HG02798 (cell line): ENCODE measurements around the gene VAMP4.
A peak's percentile ranks its signal among the peaks of the same experiment; 100 is the strongest.
"Not testable (repeated sequence)": the region's sequence is repeated elsewhere in the genome, so short reads cannot be mapped to it uniquely, and the experiment has no call there.

Experiments
- ATAC-seq: cut with Tn5 transposase; IDR thresholded peaks from one replicate; pipeline ENCODE4 v1.9.1; 2021; ENCODE audit warnings: mild to moderate bottlenecking; ENCODE audit not compliant: unreplicated experiment, poor library complexity

The VAMP4 gene

GRCh38 chr1:171753182-171753581 lies 11.3 kb upstream of the VAMP4 start:
- ATAC-seq: no peak

GRCh38 chr1:171751221-171751620 lies 9.4 kb upstream of the VAMP4 start:
- no peak for ATAC-seq

DNA sequence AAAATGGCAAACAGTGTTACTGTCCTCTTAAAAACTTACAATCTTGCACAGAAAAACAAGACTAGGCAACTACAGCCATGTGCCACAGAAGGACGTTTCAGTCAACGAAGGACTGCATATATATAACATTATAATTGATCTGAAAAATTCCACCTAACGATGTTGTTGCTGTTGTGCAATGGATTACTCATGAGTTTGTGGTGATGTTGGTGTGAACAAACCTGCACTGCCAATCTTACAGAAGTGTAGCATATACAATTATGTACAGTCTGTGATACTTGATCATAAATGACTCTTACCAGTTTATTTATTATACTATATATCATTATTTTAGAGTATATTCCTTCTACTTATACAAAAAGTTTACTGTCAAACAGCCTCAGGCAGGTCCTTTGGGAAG lies 6.8 kb upstream of the VAMP4 start:
- ATAC-seq: no peak

- ATAC-seq: no peak
Observed at GRCh38 chr1:171744986-171745385, 3.1 kb upstream of the VAMP4 start.

GRCh38 chr1:171743081-171743870 lies 1.4 kb upstream of the VAMP4 start:
- ATAC-seq: no peak

- ATAC-seq: no peak
Observed at GRCh38 chr1:171742577-171742922, 685 bp upstream of the VAMP4 start.

DNA sequence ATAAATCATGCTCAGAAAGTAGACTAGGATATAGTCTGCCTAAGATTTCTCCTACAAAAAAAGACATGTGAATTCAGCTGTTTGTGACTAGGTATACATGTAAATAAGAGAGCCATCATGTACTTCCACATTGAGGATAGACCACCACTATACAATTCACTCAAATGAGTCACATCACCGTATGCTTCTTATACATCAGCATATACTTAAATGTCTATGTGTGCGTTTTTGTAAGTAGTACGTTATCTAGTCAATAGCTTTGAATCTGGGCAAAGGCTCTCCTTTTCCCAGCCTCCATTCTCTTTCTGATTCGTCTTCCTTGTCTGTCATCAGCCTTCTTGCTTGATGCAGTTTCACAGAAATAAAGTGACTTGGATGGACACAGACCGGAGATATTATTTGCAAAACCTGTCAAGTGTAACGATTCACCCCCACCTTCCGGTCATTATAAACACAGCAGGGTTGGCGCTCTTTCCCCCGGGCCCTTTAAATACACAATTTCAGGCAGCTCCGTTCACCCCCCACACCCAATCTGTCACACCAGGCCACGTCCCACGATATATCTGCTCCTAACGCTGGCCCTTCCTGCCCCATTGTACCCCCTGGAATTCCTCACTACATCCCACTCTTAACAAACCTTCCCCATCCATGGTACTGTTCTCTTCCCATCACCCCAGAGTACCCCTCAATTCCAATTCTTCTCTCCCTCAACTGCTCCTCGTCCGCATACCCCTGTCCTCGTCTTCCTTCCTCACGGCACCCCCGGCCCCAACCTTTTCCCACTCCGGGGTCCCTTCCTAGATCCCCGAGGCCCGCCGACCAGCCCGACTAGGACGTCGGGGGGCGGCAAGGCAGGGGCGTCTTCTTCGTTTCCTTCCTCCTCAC lies 636 bp downstream of the VAMP4 start:
- peak; percentile 28 for ATAC-seq

DNA sequence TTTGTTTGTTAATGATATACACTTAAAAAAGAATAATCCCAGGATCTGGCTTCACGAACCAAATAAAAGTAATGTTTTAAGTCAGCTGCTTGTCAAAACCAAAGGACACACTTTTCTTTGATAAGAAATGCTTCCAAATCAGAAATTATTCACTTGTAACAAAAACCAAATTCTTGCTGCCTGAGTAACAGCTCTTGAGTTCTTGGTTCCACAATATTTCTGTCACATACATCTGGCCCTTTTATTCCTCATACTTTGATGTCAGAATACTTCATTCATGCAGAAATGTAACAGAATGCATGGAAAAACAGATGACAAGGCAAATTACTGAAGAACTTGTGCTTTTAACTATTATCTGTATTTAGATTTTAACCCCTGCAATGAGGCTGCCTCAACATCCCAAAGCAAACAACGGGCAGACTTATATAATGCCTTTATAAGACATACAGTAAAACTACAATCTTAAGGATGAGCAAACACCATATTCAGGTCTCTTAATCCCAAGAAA lies 1.5 kb downstream of the VAMP4 start:
- no peak for ATAC-seq

DNA sequence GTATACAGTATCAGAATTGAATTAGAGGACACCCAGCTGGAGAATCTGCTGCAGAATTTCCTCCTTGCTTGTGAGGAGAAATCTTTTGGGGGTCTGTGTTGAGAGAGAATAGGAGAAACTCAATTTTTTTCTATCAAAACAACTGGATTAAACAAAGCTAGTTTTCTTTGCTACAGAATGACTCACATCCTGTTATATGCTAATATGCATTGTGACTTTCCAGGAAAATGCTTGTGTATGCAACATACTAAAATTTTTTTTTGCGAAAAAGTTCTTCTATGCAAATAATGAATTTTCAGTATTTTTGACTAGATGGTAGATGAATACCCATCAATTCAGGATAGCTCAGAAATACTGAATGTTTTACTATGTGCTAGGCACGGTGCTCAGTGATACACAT lies 2.2 kb downstream of the VAMP4 start:
- ATAC-seq: no peak

- ATAC-seq: no peak
Observed at GRCh38 chr1:171738911-171739310, 3.0 kb downstream of the VAMP4 start.

- no peak for ATAC-seq
Observed at GRCh38 chr1:171736196-171736595, 5.7 kb downstream of the VAMP4 start.

DNA sequence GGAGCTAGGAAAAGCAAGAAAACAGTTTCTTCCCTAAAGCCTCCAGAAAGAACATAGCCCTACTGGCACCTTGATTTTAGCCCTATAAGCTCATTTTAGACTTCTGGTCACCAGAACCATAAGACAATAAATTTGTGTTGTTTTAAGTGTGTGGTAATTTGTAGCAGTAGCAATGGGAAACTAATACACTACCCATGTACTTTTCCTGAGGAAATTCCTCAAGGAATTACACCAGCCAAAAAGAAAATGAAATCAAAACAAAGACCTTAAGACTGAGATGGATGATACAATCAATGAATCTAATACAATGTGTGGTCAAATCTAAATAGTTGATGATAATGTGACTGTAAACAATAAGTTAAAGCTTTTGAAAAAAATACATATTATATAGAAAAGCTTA lies 11.8 kb downstream of the VAMP4 start:
- ATAC-seq: no peak

DNA sequence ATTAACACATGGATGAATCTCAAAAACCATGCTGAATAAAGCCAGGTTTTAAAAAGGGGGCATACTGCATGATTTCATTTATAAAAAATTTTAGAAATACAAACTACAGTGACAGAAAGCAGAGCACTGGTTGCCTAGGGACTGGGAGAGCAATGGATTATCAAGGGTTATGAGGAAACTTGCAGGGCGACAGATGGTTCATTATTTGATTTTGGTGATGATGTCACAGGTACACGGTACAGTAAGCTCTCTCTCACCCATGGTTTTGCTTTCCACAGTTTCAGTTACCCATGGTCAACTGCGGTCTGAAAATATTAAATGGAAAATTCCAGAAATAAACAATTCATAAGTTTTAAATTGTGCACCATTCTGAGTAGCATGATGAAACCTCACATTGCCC lies 14.1 kb downstream of the VAMP4 start:
- no peak for ATAC-seq

DNA sequence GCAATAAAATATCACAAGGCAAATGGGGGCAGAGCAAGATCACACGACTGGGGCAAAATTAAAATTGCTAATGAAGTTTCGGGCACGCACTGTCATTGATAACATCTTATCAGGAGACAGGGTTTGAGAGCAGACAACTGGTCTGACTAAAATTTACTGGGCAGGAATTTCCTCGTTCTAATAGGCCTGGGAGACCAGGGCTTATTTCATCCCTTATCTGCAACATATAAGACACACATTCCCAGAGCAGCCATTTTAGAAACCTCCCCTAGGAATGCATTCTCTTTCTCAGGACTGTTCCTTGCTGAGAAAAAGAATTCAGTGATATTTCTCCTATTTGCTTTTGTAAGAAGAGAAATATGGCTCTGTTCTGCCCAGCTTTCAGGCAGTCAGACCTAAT lies 18.7 kb downstream of the VAMP4 start:
- not testable (repeated sequence) for ATAC-seq

- no peak for ATAC-seq
Observed at GRCh38 chr1:171718848-171719247, 23.0 kb downstream of the VAMP4 start.

GRCh38 chr1:171718216-171718615 lies 23.6 kb downstream of the VAMP4 start:
- ATAC-seq: no peak

- ATAC-seq: no peak
Observed at GRCh38 chr1:171717062-171717718, 24.7 kb downstream of the VAMP4 start.

DNA sequence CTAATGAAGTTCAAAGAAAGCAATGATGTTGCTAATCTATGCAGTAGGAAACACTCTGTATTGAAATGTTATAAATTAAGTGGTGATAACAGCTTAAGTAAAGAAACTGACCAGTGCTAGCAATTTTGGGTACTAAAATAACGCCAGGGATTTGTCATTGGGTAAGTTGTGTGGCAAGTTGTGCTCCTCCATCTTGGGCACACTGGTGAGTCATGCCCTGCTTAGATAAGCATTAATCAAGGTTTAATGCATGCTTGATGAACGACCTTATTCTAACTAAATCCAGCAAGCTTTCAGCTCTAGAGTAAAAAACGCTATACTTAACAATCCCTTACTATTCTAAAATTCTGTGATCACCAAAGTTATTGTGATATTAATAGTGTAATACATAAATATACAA lies 25.2 kb downstream of the VAMP4 start:
- ATAC-seq: no peak

- no peak for ATAC-seq
Observed at GRCh38 chr1:171715813-171716251, 26.0 kb downstream of the VAMP4 start.

DNA sequence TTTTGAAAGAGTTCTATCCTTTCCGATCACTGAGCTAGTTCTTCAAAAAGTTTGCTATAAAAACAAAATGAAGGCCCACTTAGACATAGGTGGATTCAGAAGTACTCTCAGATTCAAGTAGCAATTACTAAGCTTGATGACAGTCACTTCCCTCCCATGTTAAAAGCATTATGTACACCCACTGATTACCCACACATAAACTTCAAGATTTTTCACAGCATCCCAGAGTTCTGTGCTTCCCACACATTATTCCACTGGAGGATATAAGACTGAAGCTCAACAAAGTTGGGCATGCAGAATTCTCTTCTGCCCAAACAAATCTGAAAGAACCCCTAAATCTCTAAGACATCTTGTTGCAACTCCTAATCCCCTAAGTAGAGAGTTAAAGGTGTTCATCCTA lies 29.5 kb downstream of the VAMP4 start:
- no peak for ATAC-seq

DNA sequence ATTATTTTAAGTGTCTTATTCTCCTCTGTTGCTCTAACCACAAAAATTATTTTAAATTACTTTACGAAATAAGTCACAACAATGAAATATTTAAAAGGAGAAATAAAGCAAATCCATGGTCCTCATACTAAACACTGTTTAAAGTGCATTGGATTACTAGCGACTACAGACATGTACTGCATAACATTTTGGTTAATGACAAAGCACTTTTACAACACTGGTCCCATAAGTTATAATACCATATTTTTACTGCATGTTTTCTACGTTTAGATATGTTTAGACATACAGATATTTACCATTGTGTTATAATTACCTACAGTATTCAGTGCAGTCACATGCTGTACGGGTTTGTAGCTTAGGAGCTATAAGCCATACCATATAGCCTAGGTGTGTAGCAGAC lies 30.2 kb downstream of the VAMP4 start:
- ATAC-seq: no peak
